ENCODE results near the gene UBE3D.
"Not testable (repeated sequence)": the region's sequence is repeated elsewhere in the genome, so short reads cannot be mapped to it uniquely, and the experiment has no call there.

UBE3D gene

DNA sequence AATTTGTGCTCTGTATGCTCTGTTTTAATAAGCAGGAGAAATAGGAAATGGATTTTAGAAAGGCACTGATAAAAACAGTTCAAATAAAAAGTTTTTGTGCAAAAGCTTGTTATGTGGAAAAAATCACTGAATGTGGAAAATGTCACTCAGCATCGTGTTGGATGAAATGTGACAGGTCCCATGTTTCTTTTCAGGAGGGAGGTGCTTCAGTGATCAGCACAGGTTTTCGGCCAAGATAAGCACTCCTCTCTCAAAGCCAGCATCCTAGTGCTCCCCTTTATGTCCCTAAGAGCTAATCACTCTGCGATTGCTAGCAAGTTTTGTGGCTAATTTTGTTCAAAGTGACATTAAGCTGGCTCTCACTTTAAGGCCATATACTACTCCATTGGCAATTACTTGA, 12.0 kb downstream of the UBE3D start:
- DNase-seq, result no peak

DNA sequence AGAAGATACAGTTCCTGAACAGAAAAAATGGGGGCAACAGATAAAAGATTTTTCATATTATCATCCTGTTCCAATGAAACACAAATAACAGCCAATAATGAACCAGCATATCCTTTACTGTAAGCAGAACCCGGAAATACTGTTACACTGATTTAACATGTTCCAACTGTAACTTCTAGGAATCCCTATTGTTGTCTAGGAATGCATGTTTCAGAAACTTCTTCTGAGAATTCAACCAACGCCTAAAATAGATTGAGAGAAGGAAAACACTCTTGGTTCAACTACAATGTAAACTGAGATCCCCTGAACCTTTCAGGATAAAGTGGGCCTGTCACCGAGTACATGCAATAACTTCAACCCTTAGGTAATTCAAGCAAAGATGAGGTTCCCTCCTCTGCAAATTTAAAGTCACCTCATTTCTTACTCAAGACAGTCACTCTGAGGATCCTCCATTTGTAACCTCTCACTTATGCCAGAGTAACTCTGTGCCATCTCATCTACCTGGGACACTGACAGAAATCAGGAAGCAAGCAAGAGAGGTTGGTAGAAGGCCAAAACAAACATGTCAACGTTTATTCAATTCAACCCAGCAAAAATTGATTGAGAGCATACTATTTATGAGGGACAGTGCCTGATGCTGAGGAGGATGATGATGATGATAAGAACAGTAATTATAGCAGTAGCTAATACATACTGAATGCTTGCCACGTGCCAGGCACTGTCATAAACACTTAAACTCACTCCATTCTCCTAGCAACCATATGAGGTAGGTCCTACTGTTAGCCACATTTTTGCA, 14.1 kb downstream of the UBE3D start:
- DNase-seq, result no peak

DNA sequence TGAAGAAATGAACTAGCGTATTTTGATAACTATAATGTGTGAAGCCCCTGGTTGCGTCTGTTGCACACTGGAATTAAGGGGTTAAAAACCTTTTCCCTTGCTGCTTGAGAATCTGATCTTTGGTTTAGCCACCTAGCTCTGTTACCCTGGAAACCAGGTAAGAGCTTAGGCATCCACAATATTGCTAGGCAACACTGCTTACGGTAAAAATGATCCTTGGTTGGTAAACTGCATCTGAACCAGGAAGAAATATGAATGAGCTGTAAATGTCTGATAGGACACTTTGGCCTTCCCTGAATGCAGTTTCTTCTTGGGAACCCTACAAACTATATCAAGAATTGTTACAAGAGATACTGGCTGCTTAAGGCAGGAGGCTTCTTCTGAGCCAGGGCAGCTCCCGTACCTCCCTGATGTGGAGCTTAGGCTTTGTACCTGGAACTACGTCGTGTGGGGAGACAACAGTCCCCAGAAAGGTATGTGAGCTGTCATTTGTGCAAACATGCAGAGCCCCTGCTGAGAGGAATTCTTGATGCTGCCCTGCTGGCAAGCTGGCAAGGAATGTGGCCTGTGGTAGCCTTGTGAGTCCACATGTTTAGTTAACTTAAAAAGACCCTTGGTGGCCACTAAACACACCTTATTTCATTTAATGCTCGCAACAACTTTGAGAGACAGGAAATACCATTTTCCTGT, 18.4 kb downstream of the UBE3D start:
- DNase-seq, result no peak

DNA sequence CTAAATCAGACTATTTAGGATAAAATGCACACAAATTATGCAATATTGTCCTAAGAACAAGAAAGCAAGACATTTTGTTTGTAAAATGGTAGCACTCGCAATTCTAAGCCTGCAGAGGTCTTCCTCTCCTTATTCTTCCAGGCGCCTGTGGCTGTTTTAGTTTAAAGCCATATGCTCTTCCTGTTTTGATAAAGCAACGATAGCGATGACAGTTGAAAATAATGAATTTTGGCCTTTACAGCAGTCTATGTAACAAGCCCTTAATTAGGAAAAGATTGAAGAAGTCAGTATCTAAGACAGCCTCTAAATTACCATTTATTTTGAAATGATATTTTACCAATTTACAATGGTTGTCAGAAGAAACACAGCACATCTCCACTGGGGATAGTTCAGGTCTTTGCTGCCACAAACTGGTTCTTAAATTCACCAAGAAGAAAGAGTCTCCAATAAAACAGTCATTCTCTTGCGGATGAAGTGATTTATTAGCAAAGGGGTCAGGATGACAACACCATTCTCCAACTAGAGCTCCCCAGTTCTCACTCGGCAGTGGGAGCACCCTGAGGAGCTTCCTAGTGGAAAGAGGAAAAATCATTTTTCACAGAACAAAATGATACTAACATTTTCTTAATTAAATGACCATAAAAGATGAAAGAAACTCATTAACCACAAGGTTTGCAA, 21.4 kb downstream of the UBE3D start:
- no peak for DNase-seq

DNA sequence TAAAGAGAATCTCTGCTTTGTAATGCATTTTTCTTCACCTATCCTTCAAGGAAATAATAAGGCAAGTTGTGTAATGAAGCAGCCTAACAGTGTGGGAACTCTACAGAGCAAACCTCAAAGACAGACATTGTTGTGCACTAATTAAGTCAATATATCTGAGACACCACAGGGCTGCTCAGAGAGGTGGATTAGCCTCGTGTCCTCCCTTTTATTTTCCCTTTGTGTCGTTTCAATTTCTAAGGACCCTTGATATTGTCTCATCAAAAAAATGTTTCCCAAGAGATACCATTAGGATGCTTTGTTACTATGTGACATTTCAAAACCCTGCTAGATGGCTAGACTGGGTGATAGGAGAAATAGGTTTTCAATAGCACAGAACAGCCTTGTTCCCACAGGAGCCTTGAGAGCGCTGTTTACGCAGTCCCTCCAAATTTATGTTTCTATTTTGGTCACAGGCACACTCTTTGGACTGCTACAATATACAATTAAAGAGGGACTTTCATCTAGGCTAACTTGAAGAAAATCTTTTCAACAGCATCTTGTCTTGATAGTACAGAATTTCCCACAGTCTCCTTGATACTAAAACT, 23.1 kb downstream of the UBE3D start:
- no peak for DNase-seq

DNA sequence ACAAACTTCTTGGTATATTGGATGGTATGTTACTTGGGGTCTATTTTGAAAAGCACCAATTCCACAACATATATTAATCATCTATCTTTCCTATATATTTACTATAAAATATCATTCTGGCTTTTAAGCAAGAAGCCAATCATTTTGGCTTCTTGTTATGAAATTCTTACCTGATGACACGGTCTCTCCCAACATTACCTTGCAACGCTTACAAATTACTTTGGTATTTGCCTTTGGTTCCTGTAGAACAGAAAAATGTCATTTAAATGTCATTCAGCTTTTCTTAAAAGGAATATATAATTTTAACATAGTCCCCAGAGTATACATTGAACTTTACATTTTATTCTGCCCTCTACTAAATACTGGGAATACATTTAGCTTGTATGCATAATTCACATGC, 27.4 kb downstream of the UBE3D start:
- no peak for DNase-seq

DNA sequence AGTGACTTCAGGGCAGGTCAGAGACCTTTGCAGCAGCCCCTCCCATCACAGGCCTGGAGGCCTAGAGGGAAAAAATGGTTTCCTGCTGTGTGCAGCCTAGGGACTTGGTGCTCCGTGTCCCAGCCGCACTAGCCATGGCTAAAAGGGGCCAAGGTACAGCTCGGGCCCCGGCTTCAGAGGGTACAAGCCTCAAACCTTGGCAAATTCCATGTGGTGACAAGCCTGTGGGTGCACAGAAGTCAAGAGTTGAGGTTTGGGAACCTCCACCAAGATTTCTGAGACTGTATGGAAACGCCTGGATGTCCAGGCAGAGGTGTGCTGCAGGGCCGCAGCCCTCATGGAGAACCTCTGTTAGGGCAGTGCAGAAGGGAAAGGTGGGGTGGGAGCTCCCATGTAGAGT, 34.0 kb downstream of the UBE3D start:
- DNase-seq, result no peak

DNA sequence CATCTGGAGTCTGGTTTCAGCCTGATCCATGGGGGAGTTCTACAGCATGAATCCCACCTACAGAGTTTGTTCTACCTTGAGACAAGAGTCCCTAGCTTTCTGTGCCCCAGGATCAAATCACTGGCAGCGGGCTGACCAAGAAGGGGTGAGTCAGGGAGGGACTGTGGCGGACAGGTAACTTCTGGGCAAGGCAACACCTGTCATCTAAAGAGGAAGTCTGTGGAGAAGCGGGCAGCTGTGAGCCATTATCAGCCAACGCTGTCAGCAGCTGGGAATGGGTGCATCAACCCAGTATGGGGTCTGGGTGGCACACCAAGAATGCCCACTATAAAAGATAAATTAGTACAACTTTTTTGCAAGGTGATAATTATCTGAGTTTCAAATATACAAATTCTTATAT, 45.9 kb downstream of the UBE3D start:
- no peak for DNase-seq

DNA sequence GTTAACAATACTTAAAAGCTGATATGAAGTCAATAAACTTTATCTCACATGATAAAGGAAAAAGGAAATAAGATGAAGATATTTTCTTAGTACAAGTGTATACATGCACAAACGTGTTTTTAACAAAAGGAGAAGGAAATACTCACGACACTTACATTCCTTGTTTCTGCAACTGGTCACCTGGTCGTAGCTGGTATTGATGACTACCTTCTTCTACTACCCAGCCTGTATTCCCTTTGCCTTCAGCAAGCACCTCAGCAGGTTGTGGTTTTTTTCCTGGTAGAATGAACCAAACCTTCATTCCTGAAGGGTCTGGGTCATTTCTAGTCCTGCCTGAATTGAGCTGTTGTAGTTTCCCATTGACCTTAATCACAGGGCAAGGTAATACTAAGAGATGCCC, 54.5 kb downstream of the UBE3D start:
- DNase-seq, result not testable (repeated sequence)

DNA sequence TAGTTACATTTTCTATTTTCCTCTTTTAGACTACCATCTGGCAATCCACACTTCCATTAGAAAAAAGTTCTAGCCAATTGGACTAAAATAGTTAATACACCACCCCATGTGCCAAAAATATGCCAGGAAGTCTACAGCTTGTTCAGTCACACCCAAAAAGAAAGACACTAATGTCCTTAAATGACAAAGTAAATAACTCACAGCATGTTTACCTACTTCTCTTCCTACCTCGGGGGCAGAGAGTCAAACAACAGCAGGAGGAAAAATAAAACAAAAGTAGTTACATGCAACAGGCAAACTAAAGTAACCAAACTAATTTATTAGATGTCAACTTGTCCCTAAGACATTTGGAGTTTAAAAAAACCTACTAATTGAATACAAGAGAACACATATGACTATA, 57.0 kb downstream of the UBE3D start:
- no peak for DNase-seq

DNA sequence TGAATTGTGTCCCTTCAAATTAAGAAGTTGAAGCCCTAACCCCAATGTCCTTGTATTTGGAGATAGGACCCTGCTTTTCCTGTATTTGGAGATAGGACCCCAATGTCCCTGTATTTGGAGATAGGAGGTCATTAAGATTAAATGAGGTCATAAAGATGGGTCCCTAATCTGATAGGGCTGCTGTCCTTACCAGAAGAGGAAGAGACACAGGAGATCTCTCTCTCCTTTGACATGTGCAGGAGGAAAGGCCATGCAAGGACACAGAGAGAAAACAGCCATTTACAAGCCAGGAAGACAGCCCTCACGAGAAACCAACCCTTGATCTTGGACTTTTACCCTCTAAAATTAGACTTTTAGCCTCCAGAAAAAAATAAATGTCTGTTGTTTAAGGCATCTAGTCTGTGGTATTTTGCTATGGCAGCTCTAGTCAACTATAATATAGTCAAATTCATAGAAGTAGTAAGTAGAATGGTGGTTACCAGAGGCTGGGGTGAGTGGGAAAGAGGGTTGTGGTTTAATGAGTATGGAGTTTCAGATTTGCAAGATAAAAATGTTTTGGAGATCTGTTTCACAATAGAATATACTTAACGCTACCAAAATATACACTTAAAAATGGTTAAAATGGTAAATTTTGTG, 59.3 kb downstream of the UBE3D start:
- DNase-seq, result no peak

DNA sequence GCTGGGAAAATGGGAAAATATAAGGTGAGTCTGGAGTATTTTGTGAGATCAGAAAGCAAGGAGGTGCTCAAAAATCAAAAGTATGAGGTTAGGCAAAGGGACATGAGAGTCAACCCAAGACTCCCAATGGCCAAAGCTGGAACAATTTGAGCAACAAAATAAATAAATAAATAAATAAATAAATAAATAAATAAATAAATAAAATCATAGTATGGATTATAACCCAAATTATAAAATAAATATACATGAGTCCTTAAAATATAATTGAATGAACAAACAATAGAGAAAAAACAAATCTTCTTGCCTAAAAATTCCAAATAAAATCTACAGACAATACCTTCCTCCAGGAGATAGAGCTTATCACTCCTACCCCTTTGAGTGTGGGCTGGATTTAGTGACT, 69.5 kb downstream of the UBE3D start:
- DNase-seq, result no peak

DNA sequence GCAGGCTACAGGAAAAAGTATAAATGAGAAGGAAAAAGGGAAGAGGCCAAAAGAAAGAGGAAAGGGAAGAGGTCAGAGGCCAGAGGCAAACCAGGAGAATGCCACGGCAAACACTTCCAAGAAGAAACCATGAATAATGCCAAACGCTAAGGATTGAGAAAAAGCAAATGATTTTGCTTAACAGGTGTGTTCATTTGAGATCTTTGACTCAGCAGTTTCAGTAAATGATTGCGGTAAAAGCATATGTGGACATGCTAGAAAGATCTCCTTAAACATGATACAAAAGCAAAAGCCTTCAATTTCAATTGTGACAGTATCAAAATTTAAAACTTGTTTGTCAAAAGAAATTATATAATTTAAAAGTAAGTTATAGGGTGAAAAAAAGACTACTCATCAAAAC, 70.6 kb downstream of the UBE3D start:
- no peak for DNase-seq

DNA sequence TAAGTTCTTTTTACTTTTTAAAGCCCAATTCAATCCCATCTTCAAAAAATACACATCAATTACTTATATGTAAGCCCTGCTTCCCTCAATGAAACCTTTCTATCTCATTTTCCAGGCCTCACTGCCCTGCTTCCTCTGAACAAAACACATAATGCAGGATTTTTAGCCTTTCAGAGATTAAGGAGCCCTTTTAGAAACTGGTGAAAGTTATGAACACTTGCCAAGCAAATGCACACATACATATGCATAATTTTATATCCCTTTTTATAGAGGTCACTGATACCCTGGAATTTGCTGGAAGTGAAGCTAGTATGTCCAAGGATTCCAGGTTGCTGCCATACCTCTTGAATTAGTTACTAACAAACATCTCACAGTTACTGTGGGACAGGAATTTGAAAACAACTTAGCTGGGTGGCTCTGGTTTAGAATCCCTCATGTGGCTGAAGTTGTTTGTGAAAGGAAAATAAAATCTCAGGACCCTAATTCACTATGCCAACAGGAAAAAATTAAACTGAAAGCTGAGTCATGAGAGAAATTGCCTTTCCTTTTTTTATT, 75.8 kb downstream of the UBE3D start:
- no peak for DNase-seq

DNA sequence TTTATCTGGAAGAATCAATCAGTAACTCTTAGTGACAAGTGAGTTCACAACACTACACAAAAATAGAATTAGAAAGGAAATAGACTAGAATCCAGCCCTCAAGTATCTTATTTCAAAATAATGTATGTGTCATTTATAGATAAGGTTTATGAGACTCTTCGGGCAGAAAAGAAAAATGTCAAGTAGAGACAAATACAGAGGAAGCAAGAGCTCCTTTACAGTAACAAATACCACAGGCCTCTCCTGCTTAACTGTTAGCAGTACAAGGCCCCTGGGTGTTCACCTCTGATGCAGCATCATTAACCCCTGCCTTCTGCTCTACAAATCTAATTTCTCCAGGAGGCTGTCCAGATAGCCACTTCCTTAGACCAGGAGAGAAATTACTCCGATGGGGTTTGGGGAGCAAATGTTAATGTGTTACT, 76.7 kb downstream of the UBE3D start:
- DNase-seq, result no peak

DNA sequence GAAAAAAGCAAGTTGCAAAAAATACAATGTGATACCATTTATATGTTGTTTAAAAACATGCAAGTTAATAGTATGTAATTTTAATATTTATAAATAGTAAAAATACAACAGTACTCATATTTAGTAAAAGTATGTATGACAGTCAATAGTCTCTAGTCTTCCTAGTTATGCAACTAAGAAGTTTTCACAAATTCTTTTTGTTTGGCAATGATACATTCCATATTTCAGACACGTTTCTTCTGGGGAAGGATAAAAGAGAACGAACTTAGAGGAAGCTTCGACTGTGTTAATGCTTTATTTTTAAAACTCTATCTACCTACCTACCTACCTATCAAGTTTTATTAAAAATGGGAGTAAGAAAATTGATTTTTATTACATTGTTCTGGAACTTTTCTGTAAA, 77.7 kb downstream of the UBE3D start:
- DNase-seq, result no peak

DNA sequence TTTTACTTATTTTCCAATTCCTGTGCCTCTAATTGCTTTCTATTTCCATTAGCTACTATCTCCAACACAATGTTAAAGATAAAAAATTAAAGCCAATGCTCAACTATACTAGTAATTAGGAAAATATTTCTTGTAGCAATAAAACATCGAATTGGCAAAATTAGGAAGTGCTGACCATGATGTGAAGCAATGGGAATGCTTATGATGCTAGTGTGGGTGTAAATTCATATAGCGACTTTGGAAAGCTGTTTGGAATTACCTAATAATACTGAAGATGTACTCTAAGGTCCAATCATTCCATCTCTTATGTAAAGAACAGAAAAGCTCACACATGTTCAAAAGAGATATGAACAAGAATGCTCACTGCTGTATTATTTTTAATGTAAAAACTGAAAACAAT, 78.2 kb downstream of the UBE3D start:
- DNase-seq, result no peak

DNA sequence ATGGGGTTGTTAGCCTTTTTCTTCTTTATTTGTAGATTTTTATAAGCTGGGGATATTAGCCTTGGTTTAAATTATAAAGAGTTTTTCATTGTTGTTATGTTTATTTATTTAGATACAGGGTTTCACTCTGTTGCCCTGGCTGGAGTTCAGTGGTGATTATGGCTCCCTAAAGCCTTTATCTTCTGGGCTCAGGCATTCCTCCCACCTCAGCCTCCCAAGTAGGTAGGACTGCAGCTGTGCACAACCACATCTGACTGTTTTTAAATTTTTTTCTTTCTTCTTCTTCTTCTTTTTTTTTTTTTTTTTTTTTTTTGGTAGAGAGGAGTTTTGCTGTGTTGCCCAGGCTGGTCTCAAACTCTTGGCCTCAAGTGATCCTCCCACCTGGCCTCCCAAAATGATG, 80.9 kb downstream of the UBE3D start:
- no peak for DNase-seq

DNA sequence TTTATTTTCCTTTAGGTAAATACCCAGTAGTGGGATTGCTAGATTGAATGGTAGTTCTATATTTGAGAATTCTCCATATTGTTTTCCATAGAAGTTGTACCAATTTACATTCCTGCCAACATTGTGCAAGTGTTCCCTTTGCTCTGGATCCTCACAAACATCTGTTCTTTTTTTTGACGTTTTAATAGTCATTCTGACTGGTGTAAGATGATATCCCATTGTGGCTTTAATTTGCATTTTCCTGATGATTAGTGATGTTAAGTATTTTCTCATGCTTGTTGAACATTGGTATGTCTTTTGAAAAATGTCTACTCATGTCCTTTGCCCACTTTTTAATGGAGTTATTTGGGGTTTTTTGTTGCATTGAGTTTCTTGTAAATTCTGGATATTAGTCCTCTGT, 85.6 kb downstream of the UBE3D start:
- no peak for DNase-seq

DNA sequence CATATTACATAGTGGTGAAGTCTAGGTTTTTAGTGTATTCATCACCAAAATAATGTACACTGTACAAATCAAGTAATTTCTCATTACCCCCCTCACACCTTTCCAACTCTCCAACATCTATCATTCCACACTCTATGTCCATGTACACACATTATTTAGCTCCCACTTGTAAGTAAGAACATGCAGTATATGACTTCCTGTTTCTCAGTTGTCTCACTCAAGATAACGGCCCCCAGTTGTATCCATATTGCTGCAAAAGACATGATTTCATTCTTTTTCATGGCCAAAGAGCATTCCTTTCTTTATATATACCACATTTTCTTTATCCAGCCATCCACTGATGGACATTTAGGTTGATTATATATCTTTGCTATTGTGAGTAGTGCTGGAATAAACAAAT, 86.0 kb downstream of the UBE3D start:
- no peak for DNase-seq

DNA sequence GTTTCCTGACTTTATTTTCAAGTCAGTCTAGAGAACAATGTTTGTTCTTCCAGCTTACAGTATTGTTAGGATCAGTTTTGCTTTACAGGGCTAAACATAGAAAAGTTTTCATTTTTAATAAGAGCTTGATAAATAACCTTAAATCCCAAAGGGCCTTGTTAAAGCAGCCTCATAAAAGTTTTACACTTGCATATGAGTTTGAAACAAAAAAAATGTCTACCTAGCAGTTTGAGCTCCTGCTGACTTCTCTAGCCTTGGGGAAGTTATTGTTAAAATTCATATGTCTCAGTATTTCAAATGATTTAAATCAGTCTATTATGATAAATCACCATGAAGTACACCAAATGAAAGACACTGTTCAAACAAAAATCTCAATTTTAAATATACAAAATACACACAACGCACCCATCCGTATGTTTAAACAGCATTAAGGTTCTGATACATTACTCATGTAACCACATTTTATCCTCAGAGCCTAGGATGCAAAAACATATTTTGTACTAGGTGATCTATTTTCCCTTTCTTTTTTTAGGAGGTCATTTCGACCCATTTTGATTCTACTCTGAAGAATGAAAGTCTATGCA, 87.2 kb downstream of the UBE3D start:
- DNase-seq, result no peak

DNA sequence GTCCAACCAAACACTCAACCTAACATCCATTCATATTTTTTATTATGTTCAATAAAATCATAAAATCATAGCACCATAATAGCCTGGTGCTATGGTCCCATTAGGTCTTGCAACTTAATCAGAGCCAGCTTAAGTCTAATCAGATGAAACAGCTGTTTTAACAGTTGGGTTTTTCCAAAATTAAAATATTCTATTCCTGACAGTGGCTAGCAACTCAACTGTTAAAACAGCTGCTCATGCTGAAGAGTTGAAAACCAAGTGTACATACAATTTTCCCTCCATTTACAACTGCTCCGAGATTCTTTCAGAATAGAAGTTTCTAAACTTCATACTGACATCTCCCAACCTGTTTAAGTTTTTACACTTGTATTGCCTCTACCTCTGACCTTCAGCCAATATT, 89.5 kb downstream of the UBE3D start:
- DNase-seq, result no peak
